ENCODE data around the gene ORC4.
"Not testable (repeated sequence)": the region's sequence is repeated elsewhere in the genome, so short reads cannot be mapped to it uniquely, and the experiment has no call there.

Gene ORC4

GRCh38 chr2:148000095-148000494 lies 20.4 kb downstream of the ORC4 start:
- TF ChIP-seq CTCF (IDR thresholded peaks at IDR 0.05; ENCODE audit: insufficient read depth, missing control alignments), result no peak
- no peak for DNase-seq (ENCODE audit: insufficient read length, low spot score)
- no peak for FAIRE-seq

GRCh38 chr2:147999126-147999525 lies 21.4 kb downstream of the ORC4 start:
- FAIRE-seq (no peak), DNase-seq (ENCODE audit: insufficient read length, low spot score) (no peak)
- no peak for TF ChIP-seq CTCF (IDR thresholded peaks at IDR 0.05; ENCODE audit: insufficient read depth, missing control alignments)

- FAIRE-seq, result no peak
- no peak for DNase-seq (ENCODE audit: insufficient read length, low spot score)
- TF ChIP-seq CTCF (IDR thresholded peaks at IDR 0.05; ENCODE audit: insufficient read depth, missing control alignments), result no peak
Measured at GRCh38 chr2:147998203-147998602, 22.3 kb downstream of the ORC4 start.

GRCh38 chr2:147996828-147997227 lies 23.7 kb downstream of the ORC4 start:
- no peak for TF ChIP-seq CTCF (IDR thresholded peaks at IDR 0.05; ENCODE audit: insufficient read depth, missing control alignments)

GRCh38 chr2:147994965-147995364 lies 25.6 kb downstream of the ORC4 start:
- DNase-seq (ENCODE audit: insufficient read length, low spot score); FAIRE-seq: not testable (repeated sequence)

More at GRCh38 chr2:147996828-147997227, 23.7 kb downstream of the ORC4 start:
- DNase-seq (ENCODE audit: insufficient read length, low spot score) (no peak), FAIRE-seq (peak; percentile 16)

GRCh38 chr2:147989809-147990403 lies 30.6 kb downstream of the ORC4 start:
- DNase-seq (ENCODE audit: insufficient read length, low spot score), result peak; percentile 10
- FAIRE-seq, result peak; percentile 44
- TF ChIP-seq CTCF (IDR thresholded peaks at IDR 0.05; ENCODE audit: insufficient read depth, missing control alignments), result peak; percentile 70

GRCh38 chr2:147989102-147989501 lies 31.4 kb downstream of the ORC4 start:
- FAIRE-seq (no peak), DNase-seq (ENCODE audit: insufficient read length, low spot score) (no peak)
- TF ChIP-seq CTCF (IDR thresholded peaks at IDR 0.05; ENCODE audit: insufficient read depth, missing control alignments), result no peak

Measured in D721Med (cell line).